ENCODE data around the gene GP1BB. TPM values are rescaled to one million over a fixed set of nuclear protein-coding genes. Genes with fewer than 3 reads are reported as not detected.
A peak's percentile ranks its signal among the peaks of the same experiment; 100 is the strongest.

GP1BB gene
- total RNA-seq, 1 donor = 2.1 TPM

- no peak for DNase-seq (ENCODE audit: low read depth)
- TF ChIP-seq CTCF (IDR thresholded peaks at IDR 0.05; ENCODE audit: insufficient read depth, low read length) = no peak
- H3K4me3 ChIP-seq (ENCODE audit: low read depth, low read length) = peak overlapping the region; percentile 41
Measured at GRCh38 chr22:19761725-19762567, 38.6 kb downstream of the GP1BB start.

GRCh38 chr22:19762568-19763457 is 39.5 kb downstream of the GP1BB start:
- no peak for DNase-seq (ENCODE audit: low read depth)
- H3K4me3 ChIP-seq (ENCODE audit: low read depth, low read length) = peak overlapping the region; percentile 41
- TF ChIP-seq CTCF (IDR thresholded peaks at IDR 0.05; ENCODE audit: insufficient read depth, low read length) = no peak

GRCh38 chr22:19763458-19764298 is 40.3 kb downstream of the GP1BB start:
- no peak for TF ChIP-seq CTCF (IDR thresholded peaks at IDR 0.05; ENCODE audit: insufficient read depth, low read length)
- H3K4me3 ChIP-seq (ENCODE audit: low read depth, low read length) = no peak overlapping the region

GRCh38 chr22:19764299-19764593 is 40.9 kb downstream of the GP1BB start:
- no peak overlapping the region for H3K4me3 ChIP-seq (ENCODE audit: low read depth, low read length)
- no peak for TF ChIP-seq CTCF (IDR thresholded peaks at IDR 0.05; ENCODE audit: insufficient read depth, low read length)

More at GRCh38 chr22:19763458-19764298, 40.3 kb downstream of the GP1BB start:
- no peak for DNase-seq (ENCODE audit: low read depth)

GRCh38 chr22:19764636-19765476 is 41.5 kb downstream of the GP1BB start:
- DNase-seq (ENCODE audit: low read depth) = no peak
- no peak overlapping the region for H3K4me3 ChIP-seq (ENCODE audit: low read depth, low read length)
- TF ChIP-seq CTCF (IDR thresholded peaks at IDR 0.05; ENCODE audit: insufficient read depth, low read length) = no peak

More at GRCh38 chr22:19764299-19764593, 40.9 kb downstream of the GP1BB start:
- DNase-seq (ENCODE audit: low read depth) = no peak

Data from fibroblast of the aortic adventitia (primary cell).